Kidney glomerular epithelial cell (primary cell): ENCODE measurements around the gene MARCHF10.

Experiments used
- DNase-seq: peaks from one replicate; lab custom pipeline; 2025; lab: John Stamatoyannopoulos, UW

Gene MARCHF10

DNA sequence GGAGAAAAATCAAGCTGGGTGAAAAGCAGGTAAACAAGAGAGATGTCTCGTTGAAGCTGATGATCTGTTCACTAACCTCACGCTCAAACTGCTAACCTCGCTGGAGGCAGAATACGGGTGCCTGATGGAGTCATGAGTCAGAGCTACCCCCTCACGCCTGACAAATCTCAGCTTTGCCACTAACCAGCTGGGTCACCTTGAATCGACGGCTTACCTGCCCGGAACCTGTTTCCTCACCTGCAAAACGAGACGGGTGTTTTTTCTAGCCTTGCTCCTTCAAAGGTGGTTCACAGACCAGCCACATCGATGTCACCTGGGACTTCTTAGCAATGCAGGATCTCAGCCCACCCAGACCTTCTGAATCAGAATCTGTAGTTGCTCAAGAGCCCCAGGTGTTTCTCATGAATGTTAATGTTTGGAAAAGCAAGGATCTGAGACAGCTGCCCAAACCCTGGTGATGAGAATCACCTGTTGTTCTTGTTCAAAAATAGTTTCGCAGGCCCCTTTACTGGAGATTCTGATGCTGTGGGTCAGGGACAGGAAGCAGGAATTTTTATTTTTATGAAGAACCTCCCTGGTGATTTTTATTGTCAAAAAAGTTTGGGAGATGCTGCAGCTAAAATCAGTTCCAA lies 56.9 kb downstream of the MARCHF10 start:
- DNase-seq = peak; percentile 22

GRCh38 chr17:62750631-62751051 lies 57.5 kb downstream of the MARCHF10 start:
- DNase-seq = no peak

DNA sequence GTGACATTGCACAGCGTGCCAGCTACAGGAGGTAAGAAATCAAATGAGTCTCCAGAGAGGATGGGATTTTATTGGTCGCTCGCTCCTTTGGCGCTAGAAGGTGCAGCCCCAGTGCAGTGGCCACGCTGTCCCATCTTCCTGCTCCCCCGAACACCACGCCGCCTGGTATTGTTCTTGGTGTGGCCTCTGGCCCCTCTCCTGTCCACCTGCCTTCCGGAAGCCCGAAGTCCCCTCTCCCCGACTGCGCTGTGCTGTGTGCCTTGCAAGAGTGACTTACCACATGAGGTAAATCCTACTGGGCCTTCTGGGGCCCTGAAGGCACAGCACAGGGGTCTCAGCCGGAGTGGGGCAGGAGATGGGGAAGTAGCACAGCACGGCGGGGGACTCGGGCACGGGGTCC lies 58.2 kb downstream of the MARCHF10 start:
- no peak for DNase-seq

DNA sequence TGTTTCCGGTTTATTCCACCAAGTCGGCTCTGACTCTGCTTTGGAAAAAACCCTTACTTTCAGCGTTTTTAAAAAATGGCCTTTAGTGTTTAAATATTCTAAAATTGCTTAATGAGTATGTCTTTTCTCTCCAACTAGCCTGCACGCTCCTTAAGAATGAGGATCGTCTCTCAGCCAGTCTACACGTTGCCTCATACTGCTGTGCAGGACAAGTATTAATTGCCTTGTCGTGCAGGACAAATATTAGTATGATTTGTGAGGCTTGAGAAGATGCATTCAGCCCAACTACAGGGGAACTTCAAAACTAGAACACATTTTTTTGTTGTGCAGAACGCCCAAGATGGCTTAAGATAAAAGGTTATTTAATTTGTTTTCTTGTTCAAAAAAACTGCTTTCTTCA lies 61.2 kb downstream of the MARCHF10 start:
- DNase-seq = no peak

GRCh38 chr17:62745806-62746205 lies 62.3 kb downstream of the MARCHF10 start:
- DNase-seq = no peak

GRCh38 chr17:62744259-62744658 lies 63.9 kb downstream of the MARCHF10 start:
- no peak for DNase-seq

- no peak for DNase-seq
Observed at GRCh38 chr17:62741290-62741689, 66.8 kb downstream of the MARCHF10 start.

GRCh38 chr17:62739645-62740388 lies 68.3 kb downstream of the MARCHF10 start:
- no peak for DNase-seq

- no peak for DNase-seq
Observed at GRCh38 chr17:62738281-62738680, 69.8 kb downstream of the MARCHF10 start.

DNA sequence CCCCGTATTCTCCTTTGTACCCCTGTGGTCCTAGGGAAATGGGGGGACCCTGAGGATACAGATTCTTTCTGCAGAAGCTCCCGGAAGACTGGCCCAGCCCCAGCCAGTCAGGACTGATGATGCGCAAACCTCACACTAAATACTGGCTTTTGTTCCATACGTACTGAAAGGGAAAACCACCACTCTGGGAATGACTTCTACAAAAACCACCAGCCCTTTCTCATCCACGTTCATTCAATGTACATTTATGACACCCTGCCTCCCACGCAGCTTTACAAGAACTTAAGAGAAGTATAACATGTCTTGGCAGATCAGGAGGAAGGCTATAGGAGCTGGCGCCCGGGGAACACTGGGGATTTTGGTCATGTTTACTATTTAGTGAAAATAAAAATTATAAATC lies 70.6 kb downstream of the MARCHF10 start:
- DNase-seq = no peak

GRCh38 chr17:62735044-62735651 lies 73.0 kb downstream of the MARCHF10 start:
- no peak for DNase-seq

DNA sequence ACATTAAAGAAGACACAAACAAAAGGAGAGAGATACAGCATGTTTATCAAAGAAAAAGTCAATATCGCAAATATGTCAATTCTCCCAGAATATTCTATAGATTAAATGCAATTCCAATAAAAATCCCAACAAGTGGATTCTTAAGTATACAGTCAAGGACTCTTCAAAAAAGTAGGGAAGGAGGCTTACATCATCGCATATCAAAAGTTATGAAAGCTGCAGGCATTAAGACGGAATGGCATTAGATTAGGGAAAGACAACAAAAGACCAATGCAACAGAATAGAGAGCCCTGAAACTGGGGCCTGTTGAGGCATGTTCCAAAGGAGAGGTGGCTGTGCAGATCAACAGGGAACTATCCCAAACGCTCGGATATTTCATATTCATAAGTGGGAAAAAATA lies 76.0 kb downstream of the MARCHF10 start:
- DNase-seq = no peak

DNA sequence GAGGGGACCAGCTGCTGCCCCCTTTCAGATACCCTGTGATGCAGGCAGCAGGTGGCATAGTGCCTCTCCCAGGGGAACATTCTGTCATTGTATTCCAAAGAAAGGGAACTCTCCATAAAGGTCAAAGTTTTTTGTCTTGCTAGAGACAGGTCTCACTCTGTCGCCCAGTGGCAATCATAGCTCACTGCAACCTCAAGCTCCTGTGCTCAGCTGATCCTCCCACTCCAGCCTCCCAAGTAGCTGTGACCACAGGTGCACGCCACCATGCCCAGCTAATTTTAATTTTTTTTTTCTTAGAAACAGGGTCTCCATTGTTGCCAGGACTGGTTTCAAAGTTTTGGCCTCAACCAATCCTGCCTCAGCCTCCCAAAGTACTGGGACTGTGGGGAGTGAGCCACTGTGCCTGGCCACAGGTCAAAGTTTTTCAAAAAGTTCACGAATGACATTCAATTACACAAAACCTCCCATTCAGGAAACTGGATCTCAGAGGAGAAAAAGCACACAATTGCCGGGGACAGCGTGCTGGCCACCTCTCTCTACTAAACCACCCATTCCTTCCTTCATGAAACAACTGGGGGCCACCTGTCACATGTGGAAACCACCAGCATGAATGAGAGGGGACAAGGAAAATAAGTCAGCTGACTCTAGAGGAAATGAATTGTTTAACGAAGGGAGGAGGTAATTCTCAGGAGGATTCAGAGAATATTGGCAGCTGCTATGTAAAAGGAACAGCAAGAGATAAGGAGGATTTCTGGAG lies 80.0 kb downstream of the MARCHF10 start:
- no peak for DNase-seq

GRCh38 chr17:62725791-62726249 lies 82.3 kb downstream of the MARCHF10 start:
- peak; percentile 59 for DNase-seq

DNA sequence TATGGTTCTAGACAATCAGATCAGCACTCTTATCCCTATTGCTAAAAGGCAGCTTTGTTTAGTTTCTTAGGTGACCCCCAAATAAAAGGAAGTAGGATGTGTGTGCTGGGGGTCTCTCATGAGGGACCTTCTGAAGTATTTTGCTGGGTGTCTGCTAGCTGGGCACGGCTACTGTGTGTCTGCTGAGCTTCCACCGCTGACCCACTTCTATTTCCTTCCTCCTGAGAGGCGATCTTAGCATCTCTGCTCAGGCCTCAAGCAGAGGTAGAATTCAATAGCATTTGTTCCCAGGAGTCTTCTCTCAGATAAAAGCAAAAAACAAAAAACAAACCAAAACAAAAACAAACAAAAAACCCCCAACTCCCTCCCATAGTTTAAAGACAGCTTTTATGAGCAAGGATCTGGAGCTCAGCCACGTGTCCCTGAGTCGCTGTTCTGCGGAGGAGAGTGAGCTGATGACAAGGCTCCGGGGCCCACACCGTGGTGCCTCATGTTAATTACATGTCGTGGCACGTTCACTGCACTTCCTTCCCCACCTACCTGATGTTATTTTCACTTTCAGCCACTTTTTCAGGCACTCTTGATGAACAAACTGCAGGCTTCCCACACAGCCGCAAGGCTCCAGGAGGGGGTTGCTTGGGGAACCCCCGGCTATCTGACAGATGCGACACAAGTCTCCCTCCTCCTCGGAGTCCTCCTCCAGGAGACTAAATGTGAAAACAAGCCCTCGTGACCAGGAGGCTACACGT lies 83.5 kb downstream of the MARCHF10 start:
- DNase-seq = no peak

DNA sequence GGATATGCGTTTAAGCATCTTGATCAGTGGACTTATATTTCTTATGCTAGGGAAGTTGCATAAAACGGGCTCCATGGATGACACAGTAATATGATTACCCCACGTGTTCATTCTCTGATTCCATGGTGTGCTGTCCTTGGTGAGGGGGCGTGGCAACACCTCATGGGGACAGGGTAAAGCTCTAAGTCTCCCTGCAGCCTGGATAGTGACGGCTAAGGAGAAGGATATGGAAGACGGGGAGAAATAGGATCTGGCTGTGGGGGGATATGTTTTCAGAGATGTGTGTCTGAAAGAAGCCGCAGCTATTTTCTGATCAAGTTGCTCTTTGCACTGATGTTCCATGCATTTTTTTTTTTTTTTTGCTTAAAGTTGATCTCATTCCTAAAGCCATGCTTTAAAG lies 84.3 kb downstream of the MARCHF10 start:
- no peak for DNase-seq

DNA sequence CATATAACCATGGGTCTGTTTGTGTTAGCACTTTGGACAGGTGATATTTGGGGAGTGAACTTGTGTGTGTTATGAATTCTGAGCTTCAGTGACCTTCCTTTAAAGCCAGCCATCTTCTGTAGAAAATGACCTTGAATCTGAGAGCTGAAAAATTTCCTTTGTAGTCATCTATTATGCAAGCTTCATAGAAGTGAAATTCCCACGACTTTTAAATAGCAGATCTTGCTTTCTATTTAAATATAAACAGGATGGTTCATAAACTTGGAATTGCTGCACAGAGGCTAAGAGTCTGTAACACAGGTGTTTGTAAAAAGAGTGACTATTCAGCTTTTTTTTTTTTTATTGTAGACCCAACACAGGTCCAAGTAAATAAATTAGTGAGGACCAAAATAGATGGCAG lies 85.5 kb downstream of the MARCHF10 start:
- DNase-seq = no peak

DNA sequence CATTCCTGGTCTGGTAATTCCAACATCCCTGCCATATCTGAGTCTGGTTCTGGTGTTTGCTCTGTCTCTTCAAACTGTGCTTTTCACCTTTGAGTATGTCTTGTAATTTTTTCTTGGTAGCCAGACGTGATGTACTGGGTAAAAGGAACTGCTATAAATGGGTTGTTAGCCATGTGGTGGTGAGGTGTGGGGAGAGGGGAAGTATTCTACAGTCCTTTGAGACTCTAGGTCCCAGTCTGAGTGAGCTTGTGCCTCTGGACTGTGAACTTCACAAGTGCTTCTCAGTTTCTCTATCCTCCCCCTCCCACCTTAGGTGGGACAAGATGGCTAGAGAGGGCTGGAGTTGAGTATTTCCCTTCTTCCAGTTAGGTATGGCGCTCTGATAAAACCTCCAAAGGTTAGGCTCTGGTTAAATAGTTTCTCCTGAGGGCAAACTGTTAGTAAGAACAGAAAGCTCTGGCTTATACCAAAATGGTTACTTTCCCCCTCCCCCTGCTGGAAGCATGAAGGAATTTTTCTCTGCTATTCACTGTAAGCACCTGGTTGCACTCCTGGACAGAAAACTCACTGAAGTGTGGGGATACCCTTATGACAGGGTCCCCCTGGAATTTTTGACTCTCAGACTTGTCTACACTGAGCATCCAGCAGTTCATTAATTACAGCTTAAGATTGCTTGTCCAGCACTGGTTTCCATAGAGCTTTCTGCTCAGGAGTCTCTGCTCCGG lies 87.8 kb downstream of the MARCHF10 start:
- peak; percentile 80 for DNase-seq

DNA sequence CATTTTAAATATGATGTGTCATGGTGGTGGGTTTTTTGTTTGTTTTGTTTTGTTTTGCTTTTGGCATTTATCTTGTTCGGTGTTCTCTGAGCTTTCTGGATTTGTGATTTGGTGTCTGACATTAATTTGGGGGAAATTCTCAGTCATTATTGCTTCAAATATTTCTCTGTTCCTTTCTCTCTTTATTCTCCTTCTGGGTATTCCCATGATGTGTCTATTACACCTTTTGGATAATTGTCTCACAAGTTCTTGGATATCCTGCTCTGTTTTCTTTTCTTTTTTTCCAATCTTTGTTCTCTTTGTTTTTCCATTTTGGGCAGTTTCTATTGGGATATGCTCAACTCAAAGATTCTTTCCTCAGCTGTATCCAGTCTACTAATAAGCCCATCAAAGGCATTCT lies 88.5 kb downstream of the MARCHF10 start:
- no peak for DNase-seq

GRCh38 chr17:62718429-62718828 lies 89.7 kb downstream of the MARCHF10 start:
- peak; percentile 59 for DNase-seq

DNA sequence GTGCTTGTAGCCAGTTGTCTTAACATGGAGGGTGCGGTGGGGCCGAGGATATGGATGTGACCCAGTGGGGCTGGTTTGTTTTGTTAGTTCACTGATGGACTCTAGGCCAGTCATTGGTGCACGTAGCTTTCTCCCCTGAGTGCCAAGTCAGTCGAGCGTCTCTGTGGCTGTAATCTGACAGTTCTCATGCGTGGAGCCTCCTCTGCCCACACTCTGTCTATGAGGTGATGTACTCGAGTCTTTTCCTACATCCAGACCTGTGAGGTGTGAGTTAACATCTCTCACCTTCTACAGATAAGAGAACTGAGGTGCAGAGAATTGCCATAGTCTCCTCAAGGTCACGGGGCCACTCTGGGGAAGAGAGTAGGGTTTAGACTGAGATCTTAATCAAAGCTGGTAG lies 90.2 kb downstream of the MARCHF10 start:
- DNase-seq = no peak
